Astrocyte (in vitro differentiated cells and primary cell): ENCODE results near the gene DDX21. TPM values are rescaled to one million over a fixed set of nuclear protein-coding genes. Genes with fewer than 3 reads are reported as not detected.

ENCODE experiments used
- DNase-seq: peaks from one replicate; pipeline ENCODE4 v3.0.0-alpha.2; 2010; ENCODE audit warnings: low read depth
- FAIRE-seq: peaks from 2 replicates; lab custom pipeline; 2011; peaks lifted over from hg19 to GRCh38; lab: Jason Lieb, UNC
- H2AFZ ChIP-seq: 2 replicates; pipeline ENCODE4 v1.6.0; 2012; ENCODE audit warnings: low read depth, low read length, inconsistent platforms
- H3K27ac ChIP-seq: 2 replicates; pipeline ENCODE4 v1.5.1; 2011; ENCODE audit warnings: low read depth, low read length, inconsistent platforms
- H3K27me3 ChIP-seq: 2 replicates; pipeline ENCODE4 v1.6.0; 2011; ENCODE audit warnings: low read length, inconsistent platforms; ENCODE audit not compliant: insufficient read depth
- H3K36me3 ChIP-seq: 2 replicates; pipeline ENCODE4 v1.5.1; 2011; ENCODE audit warnings: low read length, inconsistent platforms; ENCODE audit not compliant: insufficient read depth
- H3K4me1 ChIP-seq: 2 replicates; pipeline ENCODE4 v1.5.1; 2011; ENCODE audit warnings: low read length, inconsistent platforms; ENCODE audit not compliant: insufficient read depth
- H3K4me2 ChIP-seq: 2 replicates; pipeline ENCODE4 v1.6.0; 2012; ENCODE audit warnings: low read length, inconsistent platforms
- H3K4me3 ChIP-seq: 2 replicates; pipeline ENCODE4 v1.5.1; 2011; ENCODE audit warnings: low read depth, mild to moderate bottlenecking, low read length, inconsistent platforms; ENCODE audit not compliant: insufficient read depth
- H3K79me2 ChIP-seq: 2 replicates; pipeline ENCODE4 v1.6.0; 2012; ENCODE audit warnings: mild to moderate bottlenecking, low read length, inconsistent platforms; ENCODE audit not compliant: insufficient read depth
- H3K9ac ChIP-seq: 2 replicates; pipeline ENCODE4 v1.6.0; 2012; ENCODE audit warnings: mild to moderate bottlenecking, low read length, inconsistent platforms
- H3K9me3 ChIP-seq: 2 replicates; pipeline ENCODE4 v1.5.1; 2012; ENCODE audit warnings: low read depth, mild to moderate bottlenecking, low read length, inconsistent platforms; ENCODE audit not compliant: insufficient read depth
- H4K20me1 ChIP-seq: 2 replicates; pipeline ENCODE4 v1.6.0; 2012; ENCODE audit warnings: low read length, inconsistent platforms; ENCODE audit not compliant: insufficient read depth
- H3K27ac Mint-ChIP-seq: one replicate; pipeline ENCODE4 v1.8.0; 2021; ENCODE audit warnings: mild to moderate bottlenecking, mixed read lengths; ENCODE audit not compliant: unreplicated experiment
- H3K27me3 Mint-ChIP-seq: one replicate; pipeline ENCODE4 v1.8.0; 2021; ENCODE audit warnings: low read depth, mixed read lengths; ENCODE audit not compliant: unreplicated experiment
- H3K36me3 Mint-ChIP-seq: one replicate; pipeline ENCODE4 v1.8.0; 2021; ENCODE audit warnings: low read depth, mixed read lengths; ENCODE audit not compliant: unreplicated experiment
- H3K4me1 Mint-ChIP-seq: one replicate; pipeline ENCODE4 v1.8.0; 2021; ENCODE audit warnings: low read depth, mixed read lengths; ENCODE audit not compliant: unreplicated experiment
- H3K4me3 Mint-ChIP-seq: one replicate; pipeline ENCODE4 v1.8.0; 2021; ENCODE audit warnings: mild to moderate bottlenecking, moderate library complexity, mixed read lengths; ENCODE audit not compliant: unreplicated experiment
- H3K9me3 Mint-ChIP-seq: one replicate; pipeline ENCODE4 v1.8.0; 2021; ENCODE audit warnings: mild to moderate bottlenecking, mixed read lengths; ENCODE audit not compliant: unreplicated experiment
- EZH2 ChIP-seq: IDR thresholded peaks from 2 replicates; pipeline ENCODE4 v1.6.1; 2012; ENCODE audit warnings: mild to moderate bottlenecking, low read length, inconsistent platforms; ENCODE audit not compliant: insufficient read depth
- total RNA-seq: library from RNA; stranded (reverse); gene quantifications from 2 replicates; pipeline ENCODE4 v1.2.1, GENCODE V29; 2021
- TF ChIP-seq, protein P1 (sequence below): IDR thresholded peaks from 2 replicates; pipeline ENCODE4 v1.5.1; 2011; ENCODE audit warnings: low read depth, mild to moderate bottlenecking, inconsistent platforms, low read length, moderate library complexity; ENCODE audit not compliant: insufficient read depth

Gene DDX21
- total RNA-seq, 1 donor from 2014 or later = 125 TPM

- no peaks in the 10 kb centered on the region for H3K4me1 Mint-ChIP-seq
- H3K9ac ChIP-seq = no peak overlapping the region
- H3K36me3 ChIP-seq = peaks cover 80% of the 10 kb centered on the region
- H3K27ac Mint-ChIP-seq = no peak overlapping the region
- H3K27me3 ChIP-seq = no peaks in the 10 kb centered on the region
- H3K79me2 ChIP-seq = peaks cover 29% of the 10 kb centered on the region
- H3K4me3 ChIP-seq = no peak overlapping the region
- no peaks in the 10 kb centered on the region for H3K4me1 ChIP-seq
- H4K20me1 ChIP-seq = peaks cover 34% of the 10 kb centered on the region
- H3K36me3 Mint-ChIP-seq = peaks cover 7% of the 10 kb centered on the region
- H2AFZ ChIP-seq = no peak overlapping the region
- H3K9me3 ChIP-seq = no peaks in the 10 kb centered on the region
- TF ChIP-seq EZH2 = no peak
- TF ChIP-seq, protein P1, sequence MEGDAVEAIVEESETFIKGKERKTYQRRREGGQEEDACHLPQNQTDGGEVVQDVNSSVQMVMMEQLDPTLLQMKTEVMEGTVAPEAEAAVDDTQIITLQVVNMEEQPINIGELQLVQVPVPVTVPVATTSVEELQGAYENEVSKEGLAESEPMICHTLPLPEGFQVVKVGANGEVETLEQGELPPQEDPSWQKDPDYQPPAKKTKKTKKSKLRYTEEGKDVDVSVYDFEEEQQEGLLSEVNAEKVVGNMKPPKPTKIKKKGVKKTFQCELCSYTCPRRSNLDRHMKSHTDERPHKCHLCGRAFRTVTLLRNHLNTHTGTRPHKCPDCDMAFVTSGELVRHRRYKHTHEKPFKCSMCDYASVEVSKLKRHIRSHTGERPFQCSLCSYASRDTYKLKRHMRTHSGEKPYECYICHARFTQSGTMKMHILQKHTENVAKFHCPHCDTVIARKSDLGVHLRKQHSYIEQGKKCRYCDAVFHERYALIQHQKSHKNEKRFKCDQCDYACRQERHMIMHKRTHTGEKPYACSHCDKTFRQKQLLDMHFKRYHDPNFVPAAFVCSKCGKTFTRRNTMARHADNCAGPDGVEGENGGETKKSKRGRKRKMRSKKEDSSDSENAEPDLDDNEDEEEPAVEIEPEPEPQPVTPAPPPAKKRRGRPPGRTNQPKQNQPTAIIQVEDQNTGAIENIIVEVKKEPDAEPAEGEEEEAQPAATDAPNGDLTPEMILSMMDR = peak; percentile 47
- H3K4me2 ChIP-seq = no peak overlapping the region
- no peaks in the 10 kb centered on the region for H3K9me3 Mint-ChIP-seq
- no peak overlapping the region for H3K4me3 Mint-ChIP-seq
- H3K27me3 Mint-ChIP-seq = no peaks in the 10 kb centered on the region
- no peak for FAIRE-seq
- H3K27ac ChIP-seq = no peak overlapping the region
- no peak for DNase-seq
Measured at GRCh38 chr10:68981074-68981473, 25.1 kb downstream of the DDX21 start.

GRCh38 chr10:68982389-68982788 is 26.4 kb downstream of the DDX21 start:
- H3K27ac Mint-ChIP-seq = no peak overlapping the region

GRCh38 chr10:68987611-68988010 is 31.6 kb downstream of the DDX21 start:
- no peak overlapping the region for H3K27ac ChIP-seq
- no peak overlapping the region for H3K9ac ChIP-seq
- Mint-ChIP-seq H3K27ac (peak overlapping the region; percentile 58), H3K27me3 (no peaks in the 10 kb centered on the region), H3K36me3 (peaks cover 5% of the 10 kb centered on the region), H3K9me3 (no peaks in the 10 kb centered on the region), H3K4me1 (peaks cover 7% of the 10 kb centered on the region), H3K4me3 (peak overlapping the region; percentile 99)
- no peak overlapping the region for H2AFZ ChIP-seq
- H3K4me3 ChIP-seq = no peak overlapping the region
- no peaks in the 10 kb centered on the region for H3K9me3 ChIP-seq
- H3K36me3 ChIP-seq = peaks cover 28% of the 10 kb centered on the region
- peaks cover 56% of the 10 kb centered on the region for H3K79me2 ChIP-seq
- H3K4me2 ChIP-seq = peak overlapping the region; percentile 90
- H3K27me3 ChIP-seq = no peaks in the 10 kb centered on the region
- FAIRE-seq = no peak
- DNase-seq = no peak
- no peak for TF ChIP-seq EZH2
- TF ChIP-seq, protein P1 = no peak
- H4K20me1 ChIP-seq = peaks cover 38% of the 10 kb centered on the region
- peaks cover 12% of the 10 kb centered on the region for H3K4me1 ChIP-seq

More at GRCh38 chr10:68982389-68982788, 26.4 kb downstream of the DDX21 start:
- no peak for FAIRE-seq
- no peaks in the 10 kb centered on the region for H3K27me3 ChIP-seq
- H3K4me1 ChIP-seq = no peaks in the 10 kb centered on the region
- no peaks in the 10 kb centered on the region for H3K9me3 ChIP-seq
- no peak overlapping the region for H3K4me3 ChIP-seq
- TF ChIP-seq, protein P1 = no peak
- no peak for TF ChIP-seq EZH2
- DNase-seq = no peak
- no peaks in the 10 kb centered on the region for H3K9me3 Mint-ChIP-seq
- no peak overlapping the region for H3K4me3 Mint-ChIP-seq
- H3K4me1 Mint-ChIP-seq = no peaks in the 10 kb centered on the region
- H3K9ac ChIP-seq = no peak overlapping the region
- no peaks in the 10 kb centered on the region for H3K27me3 Mint-ChIP-seq
- no peak overlapping the region for H3K4me2 ChIP-seq
- peaks cover 3% of the 10 kb centered on the region for H3K36me3 Mint-ChIP-seq
- peaks cover 38% of the 10 kb centered on the region for H4K20me1 ChIP-seq
- peaks cover 27% of the 10 kb centered on the region for H3K79me2 ChIP-seq
- H3K27ac ChIP-seq = no peak overlapping the region
- H3K36me3 ChIP-seq = peaks cover 70% of the 10 kb centered on the region
- no peak overlapping the region for H2AFZ ChIP-seq
